Neuronal stem cell (in vitro differentiated cells): ENCODE results near the gene XPNPEP2.

Source experiments
- DNase-seq: peaks from one replicate; pipeline ENCODE4 v3.0.0-alpha.2; 2013; ENCODE audit warnings: low spot score
- H2AFZ ChIP-seq: one replicate; pipeline ENCODE4 v1.6.1; 2013; ENCODE audit warnings: mild to moderate bottlenecking, low read length, inconsistent platforms
- H2AK5ac ChIP-seq: 2 replicates; pipeline ENCODE4 v1.6.1; 2013; ENCODE audit warnings: low read depth, mild to moderate bottlenecking, inconsistent platforms, low read length, moderate library complexity, mixed read lengths
- H2BK120ac ChIP-seq: 2 replicates; pipeline ENCODE4 v1.6.1; 2013; ENCODE audit warnings: low read depth, mild to moderate bottlenecking, inconsistent platforms, low read length, moderate library complexity, mixed read lengths
- H2BK12ac ChIP-seq: one replicate; pipeline ENCODE4 v1.6.1; 2013; ENCODE audit warnings: low read length, inconsistent platforms
- H2BK15ac ChIP-seq: 2 replicates; pipeline ENCODE4 v1.6.1; 2013; ENCODE audit warnings: mild to moderate bottlenecking, low read length, inconsistent platforms, mixed read lengths
- H2BK5ac ChIP-seq: one replicate; pipeline ENCODE4 v1.6.1; 2013; ENCODE audit warnings: inconsistent platforms, mild to moderate bottlenecking, low read length, moderate library complexity
- H3K14ac ChIP-seq: one replicate; pipeline ENCODE4 v1.6.1; 2013; ENCODE audit warnings: low read length, inconsistent platforms
- H3K18ac ChIP-seq: 2 replicates; pipeline ENCODE4 v1.6.1; 2013; ENCODE audit warnings: low read length, inconsistent platforms
- H3K23ac ChIP-seq: 2 replicates; pipeline ENCODE4 v1.6.1; 2013; ENCODE audit warnings: low read depth, mild to moderate bottlenecking, mixed read lengths, low read length, inconsistent platforms; ENCODE audit not compliant: poor library complexity
- H3K27ac ChIP-seq: replicated peaks from 3 replicates; pipeline ENCODE4 v1.5.1; 2013; ENCODE audit warnings: low read length, inconsistent platforms
- H3K27me3 ChIP-seq, 3 experiments: 2 replicates each; pipeline ENCODE4 v1.6.1; 2013; ENCODE audit warnings: low read length in 3 of 3, mild to moderate bottlenecking in 2 of 3, inconsistent platforms in 1 of 3, low read depth in 1 of 3, mixed read lengths in 1 of 3, moderate library complexity in 1 of 3; ENCODE audit not compliant: control insufficient read depth in 3 of 3, insufficient read depth in 3 of 3
- H3K36me3 ChIP-seq, 2 donors: replicated peaks in 1 of 2; 2 replicates each; pipeline ENCODE4 v1.6.1; 2013; ENCODE audit warnings: low read length in 2 of 2; ENCODE audit not compliant: control insufficient read depth in 2 of 2, insufficient read depth in 2 of 2
- H3K4ac ChIP-seq: 2 replicates; pipeline ENCODE4 v1.6.1; 2013; ENCODE audit warnings: inconsistent platforms, mild to moderate bottlenecking, low read length, moderate library complexity
- H3K4me1 ChIP-seq, 2 donors: 1 replicate in 1 of 2; 2 replicates in 1 of 2; pipeline ENCODE4 v1.6.1; 2013; ENCODE audit warnings: low read length in 2 of 2, low read depth in 1 of 2; ENCODE audit not compliant: control insufficient read depth in 2 of 2, insufficient read depth in 1 of 2
- H3K4me2 ChIP-seq: one replicate; pipeline ENCODE4 v1.6.1; 2013; ENCODE audit warnings: mild to moderate bottlenecking, low read length, inconsistent platforms; ENCODE audit not compliant: insufficient read depth, poor library complexity, severe bottlenecking
- H3K4me3 ChIP-seq, 2 donors: 2 replicates each; pipeline ENCODE4 v1.5.1; 2013; ENCODE audit warnings: low read length in 2 of 2, mild to moderate bottlenecking in 2 of 2, inconsistent platforms in 1 of 2, moderate library complexity in 1 of 2
- H3K79me1 ChIP-seq: one replicate; pipeline ENCODE4 v1.6.1; 2013; ENCODE audit warnings: low read depth, mild to moderate bottlenecking, inconsistent platforms, low read length, moderate library complexity
- H3K9ac ChIP-seq: one replicate; pipeline ENCODE4 v1.6.1; 2013; ENCODE audit warnings: mild to moderate bottlenecking, low read depth, low read length, inconsistent platforms; ENCODE audit not compliant: poor library complexity
- H3K9me3 ChIP-seq, 2 donors: replicated peaks in 1 of 2; 2 replicates each; pipeline versions ENCODE3 to v1.6.1; 2013; ENCODE audit warnings: low read length in 2 of 2, mild to moderate bottlenecking in 2 of 2, inconsistent platforms in 1 of 2, low read depth in 1 of 2, mixed read lengths in 1 of 2, moderate library complexity in 1 of 2; ENCODE audit not compliant: control insufficient read depth in 2 of 2, insufficient read depth in 1 of 2
- H4K8ac ChIP-seq: one replicate; pipeline ENCODE4 v1.6.1; 2013; ENCODE audit warnings: low read depth, mild to moderate bottlenecking, inconsistent platforms, low read length, moderate library complexity
- H4K91ac ChIP-seq: one replicate; pipeline ENCODE4 v1.6.1; 2013; ENCODE audit warnings: low read length, low read depth, mild to moderate bottlenecking, inconsistent platforms; ENCODE audit not compliant: poor library complexity
- WGBS, 2 donors: extraction: QIAGEN DNeasy Blood & Tissue Kit; methylation state at CpG; one replicate each; pipeline ENCODE4 v1.1.7; 2013; ENCODE audit warnings: missing lambda C conversion rate in 2 of 2, mixed read lengths in 1 of 2; ENCODE audit not compliant: insufficient read length in 2 of 2, insufficient replicate concordance in 1 of 2; ENCODE audit errors: extremely low coverage in 2 of 2; 5-methylcytosine and 5-hydroxymethylcytosine counted together

Gene XPNPEP2

GRCh38 chrX:129701624-129702069 lies 37.1 kb upstream of the XPNPEP2 start:
- no peaks in the 10 kb centered on the region for H3K79me1 ChIP-seq
- no peak overlapping the region for H3K9ac ChIP-seq
- H3K27me3 ChIP-seq = peaks cover 0 to 21% (median 0%) of the 10 kb centered on the region in 3 experiments
- no peak overlapping the region for H4K8ac ChIP-seq
- no peak overlapping the region for H2AK5ac ChIP-seq
- DNase-seq = no peak
- H3K4me2 ChIP-seq = no peak overlapping the region
- no CpG with 5 or more reads among the region's 8 CpGs for WGBS, 2 donors
- H2AFZ ChIP-seq = no peak overlapping the region
- H2BK15ac ChIP-seq = no peak overlapping the region
- no peak overlapping the region for H3K4ac ChIP-seq
- H3K27ac ChIP-seq = no peak overlapping the region
- H3K9me3 ChIP-seq = no peaks in the 10 kb centered on the region
- H2BK5ac ChIP-seq = no peak overlapping the region
- no peak overlapping the region for H3K14ac ChIP-seq
- no peaks in the 10 kb centered on the region for H3K36me3 ChIP-seq
- H3K4me1 ChIP-seq = no peaks in the 10 kb centered on the region
- H2BK120ac ChIP-seq = no peak overlapping the region
- no peak overlapping the region for H2BK12ac ChIP-seq
- no peak overlapping the region for H3K4me3 ChIP-seq
- no peak overlapping the region for H4K91ac ChIP-seq
- H3K23ac ChIP-seq = no peak overlapping the region
- no peak overlapping the region for H3K18ac ChIP-seq

GRCh38 chrX:129704491-129704890 lies 34.3 kb upstream of the XPNPEP2 start:
- no CpG with 5 or more reads among the region's 2 CpGs for WGBS, 2 donors
- DNase-seq = no peak

GRCh38 chrX:129705377-129705925 lies 33.3 kb upstream of the XPNPEP2 start:
- peaks cover 0 to 7% (median 0%) of the 10 kb centered on the region in 3 experiments for H3K27me3 ChIP-seq

More at GRCh38 chrX:129704491-129704890, 34.3 kb upstream of the XPNPEP2 start:
- Histone ChIP-seq H3K4ac (no peak overlapping the region), H3K4me2 (no peak overlapping the region), H3K4me3 (no peak overlapping the region), H2BK15ac (no peak overlapping the region), H3K9me3 (peaks cover 0 to 7% of the 10 kb centered on the region in 2 donors), H3K27ac (no peak overlapping the region), H2BK5ac (no peak overlapping the region), H3K14ac (no peak overlapping the region), H2BK120ac (no peak overlapping the region), H3K23ac (no peak overlapping the region), H3K4me1 (no peaks in the 10 kb centered on the region), H3K27me3 (peaks cover 0 to 7% (median 0%) of the 10 kb centered on the region in 3 experiments), H3K9ac (no peak overlapping the region), H4K91ac (no peak overlapping the region), H2BK12ac (no peak overlapping the region), H2AK5ac (no peak overlapping the region), H3K79me1 (no peaks in the 10 kb centered on the region), H2AFZ (no peak overlapping the region), H3K36me3 (no peaks in the 10 kb centered on the region), H3K18ac (no peak overlapping the region), H4K8ac (no peak overlapping the region)

GRCh38 chrX:129705988-129706387 lies 32.8 kb upstream of the XPNPEP2 start:
- Histone ChIP-seq H3K4ac (no peak overlapping the region), H3K27ac (no peak overlapping the region), H3K14ac (no peak overlapping the region), H2BK120ac (no peak overlapping the region), H2BK12ac (no peak overlapping the region), H3K23ac (no peak overlapping the region), H3K79me1 (no peaks in the 10 kb centered on the region), H3K9ac (no peak overlapping the region), H3K27me3 (peaks cover 0 to 7% (median 0%) of the 10 kb centered on the region in 3 experiments), H2BK15ac (no peak overlapping the region), H2AFZ (no peak overlapping the region), H3K36me3 (no peaks in the 10 kb centered on the region), H3K4me3 (no peak overlapping the region), H4K91ac (no peak overlapping the region), H3K18ac (no peak overlapping the region), H4K8ac (no peak overlapping the region), H3K4me2 (no peak overlapping the region), H2BK5ac (no peak overlapping the region), H3K4me1 (no peaks in the 10 kb centered on the region), H2AK5ac (no peak overlapping the region), H3K9me3 (peaks cover 0 to 7% of the 10 kb centered on the region in 2 donors)
- no peak for DNase-seq
- no CpG with 5 or more reads among the region's 4 CpGs for WGBS, 2 donors

More at GRCh38 chrX:129705377-129705925, 33.3 kb upstream of the XPNPEP2 start:
- Histone ChIP-seq H3K18ac (no peak overlapping the region), H2AK5ac (no peak overlapping the region), H3K14ac (no peak overlapping the region), H2BK15ac (no peak overlapping the region), H2BK5ac (no peak overlapping the region), H3K9ac (no peak overlapping the region), H3K4me3 (no peak overlapping the region), H3K9me3 (peaks cover 0 to 7% of the 10 kb centered on the region in 2 donors), H2BK120ac (no peak overlapping the region), H4K91ac (no peak overlapping the region), H2AFZ (no peak overlapping the region), H3K4me2 (no peak overlapping the region), H3K4ac (no peak overlapping the region), H3K4me1 (no peaks in the 10 kb centered on the region), H3K23ac (no peak overlapping the region), H3K79me1 (no peaks in the 10 kb centered on the region), H3K27ac (no peak overlapping the region), H2BK12ac (no peak overlapping the region), H3K36me3 (no peaks in the 10 kb centered on the region), H4K8ac (no peak overlapping the region)
- no CpG with 5 or more reads among the region's 4 CpGs for WGBS, 2 donors
- no peak for DNase-seq
